Pons (tissue), 1 donor: ENCODE results near the gene IKZF4.
"Not testable (repeated sequence)": the region's sequence is repeated elsewhere in the genome, so short reads cannot be mapped to it uniquely, and the experiment has no call there.

Experiments used
- DNase-seq: peaks from one replicate; pipeline ENCODE4 v3.0.0-alpha.2; 2016; ENCODE audit warnings: low spot score

IKZF4 gene

GRCh38 chr12:55999522-55999921 lies 21.3 kb upstream of the IKZF4 start:
- DNase-seq: not testable (repeated sequence)

- DNase-seq: not testable (repeated sequence)
These were observed 20.8 kb upstream of the IKZF4 start for GRCh38 chr12:55999999-56000540.

GRCh38 chr12:56001487-56002100 lies 19.2 kb upstream of the IKZF4 start:
- DNase-seq: no peak

GRCh38 chr12:56003376-56003775 lies 17.5 kb upstream of the IKZF4 start:
- not testable (repeated sequence) for DNase-seq

- no peak for DNase-seq
These were observed 16.6 kb upstream of the IKZF4 start for GRCh38 chr12:56004211-56004610.

- peak; percentile 32 for DNase-seq
These were observed 13.0 kb upstream of the IKZF4 start for GRCh38 chr12:56007564-56008559.

- no peak for DNase-seq
These were observed 10.7 kb upstream of the IKZF4 start for GRCh38 chr12:56010111-56010570.

GRCh38 chr12:56011509-56012090 lies 9.2 kb upstream of the IKZF4 start:
- DNase-seq: no peak

- DNase-seq: no peak
These were observed 7.4 kb upstream of the IKZF4 start for GRCh38 chr12:56013482-56013881.

- DNase-seq: no peak
These were observed 6.6 kb upstream of the IKZF4 start for GRCh38 chr12:56014205-56014604.

- no peak for DNase-seq
These were observed 3.7 kb upstream of the IKZF4 start for GRCh38 chr12:56017181-56017580.

GRCh38 chr12:56018356-56018755 lies 2.5 kb upstream of the IKZF4 start:
- no peak for DNase-seq

- no peak for DNase-seq
These were observed 1.1 kb downstream of the IKZF4 start for GRCh38 chr12:56021889-56022497.

- no peak for DNase-seq
These were observed 7.8 kb downstream of the IKZF4 start for GRCh38 chr12:56028511-56029165.

- DNase-seq: no peak
These were observed 8.3 kb downstream of the IKZF4 start for GRCh38 chr12:56029166-56029519.

GRCh38 chr12:56029666-56030293 lies 8.9 kb downstream of the IKZF4 start:
- peak; percentile 41 for DNase-seq

GRCh38 chr12:56031987-56032386 lies 11.1 kb downstream of the IKZF4 start:
- DNase-seq: no peak

GRCh38 chr12:56034586-56035332 lies 13.9 kb downstream of the IKZF4 start:
- DNase-seq: no peak

GRCh38 chr12:56037161-56037560 lies 16.3 kb downstream of the IKZF4 start:
- no peak for DNase-seq

GRCh38 chr12:56038022-56038655 lies 17.3 kb downstream of the IKZF4 start:
- DNase-seq: no peak
